HG03378 (cell line): ENCODE measurements around the gene NPTN.

Experiments used
- ATAC-seq: cut with Tn5 transposase; IDR thresholded peaks from one replicate; pipeline ENCODE4 v1.9.1; 2021; ENCODE audit warnings: mild to moderate bottlenecking, moderate library complexity; ENCODE audit not compliant: unreplicated experiment

Gene NPTN

DNA sequence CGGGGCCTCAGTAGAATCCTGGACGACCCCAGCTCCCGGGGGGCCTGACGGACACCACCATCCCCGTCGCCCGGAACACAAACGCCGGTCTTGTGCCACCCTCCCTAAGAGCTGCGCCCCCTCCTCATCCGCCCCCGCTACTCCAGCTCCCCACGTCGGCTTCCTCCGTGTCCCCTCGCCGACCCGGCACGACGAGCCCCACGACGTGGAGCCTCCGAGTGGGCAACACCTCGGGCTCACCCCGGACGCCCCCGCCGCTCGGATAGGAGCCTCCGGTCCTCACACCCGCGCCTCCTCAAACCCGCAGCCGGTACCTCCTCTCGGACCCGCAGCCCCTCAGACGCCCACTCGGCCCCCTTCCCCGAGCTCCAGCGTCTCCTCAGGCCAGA lies 525 bp downstream of the NPTN start:
- ATAC-seq, result no peak

DNA sequence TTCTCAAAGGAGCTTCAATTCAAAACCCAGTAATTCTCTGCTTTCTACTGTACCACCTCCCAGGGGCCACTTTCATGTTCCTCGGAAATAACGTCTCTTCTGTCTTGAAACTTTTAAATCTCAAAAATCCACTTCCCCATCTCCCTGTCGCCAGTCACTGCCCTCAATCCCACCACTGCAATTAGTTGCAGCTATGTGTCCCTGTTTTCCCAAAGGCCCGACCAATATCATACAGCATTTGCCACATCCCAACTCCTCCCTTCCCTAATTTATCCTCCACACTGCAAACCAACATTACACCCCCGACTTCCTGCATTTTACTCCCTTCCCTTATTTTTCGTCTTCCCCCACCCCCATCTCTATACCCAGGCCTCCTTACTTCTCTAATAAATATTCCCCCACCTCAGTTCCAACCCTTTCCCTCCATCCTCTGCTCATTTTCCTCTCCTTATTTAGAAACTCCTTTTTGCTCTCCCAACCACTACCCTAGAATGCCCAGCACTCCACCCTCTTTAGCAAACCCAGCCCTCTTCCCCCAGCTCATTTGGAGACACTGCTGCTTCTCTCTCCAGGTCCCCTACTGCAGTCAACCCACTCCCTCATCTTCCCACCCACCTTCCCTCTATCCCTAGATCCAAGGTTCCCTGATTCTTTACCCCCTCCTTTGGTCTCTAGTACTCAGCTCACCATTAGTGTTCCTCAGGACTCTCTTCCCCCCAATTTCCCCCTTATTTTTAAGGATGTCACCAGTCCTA lies 1.1 kb downstream of the NPTN start:
- no peak for ATAC-seq

DNA sequence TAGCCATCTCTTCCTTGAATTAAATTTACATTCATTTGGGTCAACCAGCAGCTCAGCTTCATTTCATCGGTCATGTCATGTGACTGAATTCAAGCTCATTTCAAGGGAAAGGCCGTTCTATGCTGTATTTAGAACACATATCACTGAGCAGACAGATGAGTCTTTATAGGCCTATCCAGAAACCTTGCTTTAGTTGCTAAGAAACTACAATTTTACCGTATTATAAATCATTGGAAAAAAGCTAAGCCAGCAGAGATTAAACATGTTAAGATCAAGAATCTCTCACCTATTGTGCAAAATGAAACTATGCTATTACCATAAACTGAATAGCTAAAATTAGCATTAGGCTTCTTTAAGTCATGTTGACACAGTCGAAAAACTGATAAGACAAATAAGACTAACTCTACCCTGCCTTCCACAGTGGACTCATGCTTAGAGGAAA lies 2.2 kb downstream of the NPTN start:
- ATAC-seq, result no peak

DNA sequence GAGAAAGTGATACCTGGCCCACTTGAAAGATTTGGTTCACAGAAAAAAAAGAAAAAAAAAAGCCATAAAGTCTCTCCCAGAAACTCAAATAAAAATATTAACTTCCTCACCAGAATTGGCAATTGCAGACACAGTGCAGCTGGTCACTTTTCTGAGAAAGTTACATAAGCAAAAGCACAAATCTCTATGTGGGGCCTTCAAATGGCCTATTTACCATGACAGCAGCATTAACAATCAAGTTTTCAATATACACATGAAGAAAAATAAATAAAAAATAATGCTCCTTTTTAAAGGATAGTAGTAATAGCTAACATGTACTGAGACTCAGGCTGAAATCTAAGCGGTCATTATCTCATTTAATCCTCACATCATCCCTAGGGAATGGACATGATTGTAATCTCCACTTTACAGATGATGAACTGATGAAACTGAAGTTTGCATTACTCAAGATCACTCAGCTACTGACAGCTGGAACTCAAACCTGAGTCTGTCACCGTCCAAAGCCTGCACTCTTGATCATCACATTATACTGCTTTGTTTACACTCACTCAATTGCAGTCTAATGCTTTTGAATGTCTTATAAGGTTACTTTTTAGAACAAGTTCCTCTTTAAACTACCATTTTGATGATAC lies 3.3 kb downstream of the NPTN start:
- no peak for ATAC-seq

DNA sequence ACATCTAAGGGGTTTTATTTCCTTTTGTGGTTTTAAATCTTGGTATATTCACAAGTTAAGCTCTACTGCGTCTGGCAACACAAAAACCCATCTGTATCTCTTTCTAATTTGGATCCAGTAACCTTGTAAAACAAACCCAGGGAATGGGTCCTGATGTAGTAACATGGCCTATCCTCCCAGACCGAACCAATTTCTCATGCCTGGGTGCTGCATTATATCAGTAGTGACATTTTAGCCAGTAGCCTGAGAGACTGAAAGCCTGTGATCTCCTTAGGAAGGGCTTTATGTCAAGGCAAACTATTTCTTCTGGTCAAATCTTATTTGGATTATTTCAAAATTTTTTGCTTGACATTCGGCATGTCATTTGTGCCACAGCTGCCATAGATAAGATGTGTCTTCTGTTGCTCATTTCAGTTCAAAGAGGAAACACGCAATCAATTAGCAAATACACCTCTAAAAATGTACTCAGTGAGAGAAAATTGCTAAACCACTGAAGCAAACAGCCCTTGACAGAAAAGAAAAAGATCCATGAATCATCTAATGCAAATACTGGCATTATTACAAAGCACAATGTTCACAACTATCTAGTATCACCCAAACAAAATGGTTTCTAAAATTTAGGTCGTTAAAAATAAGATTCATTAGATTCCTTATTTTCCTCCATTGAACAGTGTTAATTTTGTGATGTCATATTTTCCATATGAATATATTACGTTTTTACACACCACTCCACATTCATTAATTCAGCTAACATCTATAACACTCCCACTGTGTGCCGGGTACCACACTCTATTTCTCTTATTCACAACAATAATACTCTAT lies 4.0 kb downstream of the NPTN start:
- ATAC-seq, result no peak

DNA sequence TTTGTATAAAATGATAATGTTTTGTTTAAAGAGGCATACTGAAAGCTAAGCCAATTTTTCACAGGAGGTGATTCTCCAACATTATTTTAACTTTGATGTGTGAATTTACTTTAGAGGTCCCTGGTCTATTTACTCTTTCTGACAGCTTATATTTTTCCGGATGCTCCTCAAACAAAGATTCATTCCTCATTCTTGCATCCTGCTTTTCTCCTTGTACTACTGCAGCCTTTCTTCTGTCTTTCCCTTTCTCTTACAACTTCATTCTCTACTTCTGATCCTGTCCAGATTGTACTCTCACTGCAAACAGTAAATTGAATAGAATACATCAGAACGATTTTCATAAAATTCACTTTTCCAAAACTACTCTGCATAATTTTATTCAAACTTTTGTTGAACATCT lies 5.1 kb downstream of the NPTN start:
- no peak for ATAC-seq

DNA sequence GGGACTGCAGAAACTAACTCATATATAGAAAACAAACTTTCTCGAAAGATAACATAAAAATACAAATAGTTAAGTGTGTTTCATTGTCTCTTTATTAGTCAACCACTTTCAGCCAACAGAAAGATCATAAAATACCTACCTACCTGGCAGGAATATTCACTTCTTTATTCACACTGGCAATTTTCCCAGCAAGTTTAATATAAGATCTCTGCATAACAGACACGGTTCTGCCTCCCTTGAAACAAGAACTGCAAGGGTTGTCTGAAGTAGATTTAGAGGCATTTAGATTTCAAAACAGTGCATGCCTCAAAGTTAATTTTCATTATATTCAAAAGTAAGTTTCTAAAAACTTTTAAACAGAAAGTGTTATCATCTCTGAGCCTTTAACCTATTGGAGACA lies 7.1 kb downstream of the NPTN start:
- no peak for ATAC-seq

DNA sequence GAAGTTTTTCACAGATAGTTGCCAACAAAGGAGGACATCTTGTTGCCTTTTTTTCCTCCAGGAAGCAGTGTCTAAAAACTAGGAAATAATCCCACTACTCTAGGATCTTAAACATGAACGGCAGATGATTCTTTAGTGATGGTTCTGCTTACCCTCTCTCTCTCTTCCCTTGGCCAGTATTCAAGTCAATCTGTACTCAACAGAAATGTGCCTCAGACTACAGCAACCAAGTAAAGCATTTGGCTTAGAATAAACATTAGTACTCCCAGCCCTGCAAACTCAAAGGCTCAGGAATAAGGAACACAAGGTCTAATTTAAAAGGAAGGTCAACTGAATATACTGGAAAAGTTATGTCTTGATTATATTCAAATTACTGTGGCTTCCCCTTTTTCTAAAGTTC lies 8.7 kb downstream of the NPTN start:
- no peak for ATAC-seq

DNA sequence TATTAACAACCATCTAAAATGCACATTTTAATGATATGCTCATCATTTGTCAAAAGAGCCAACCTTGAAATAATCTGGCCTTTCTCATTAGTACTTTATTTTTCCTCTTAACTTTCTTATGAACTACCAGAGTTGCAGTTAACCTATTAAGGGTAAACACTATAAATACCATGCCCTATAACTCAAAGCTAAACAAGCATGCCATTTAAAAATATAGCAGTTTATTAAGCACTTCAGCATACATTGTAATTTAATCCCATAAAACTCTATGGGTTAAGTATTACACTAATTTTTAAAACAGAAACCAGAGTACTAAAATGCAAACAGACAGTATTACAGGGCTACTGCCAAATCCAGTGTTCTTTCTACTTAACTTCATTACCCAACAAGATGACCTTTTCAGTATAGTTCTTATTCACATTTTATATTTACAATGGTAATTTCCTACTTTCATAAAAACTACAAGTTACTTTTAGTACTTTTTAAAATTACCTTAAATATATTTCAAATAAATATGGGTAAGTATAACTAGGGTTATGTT lies 11.8 kb downstream of the NPTN start:
- no peak for ATAC-seq

DNA sequence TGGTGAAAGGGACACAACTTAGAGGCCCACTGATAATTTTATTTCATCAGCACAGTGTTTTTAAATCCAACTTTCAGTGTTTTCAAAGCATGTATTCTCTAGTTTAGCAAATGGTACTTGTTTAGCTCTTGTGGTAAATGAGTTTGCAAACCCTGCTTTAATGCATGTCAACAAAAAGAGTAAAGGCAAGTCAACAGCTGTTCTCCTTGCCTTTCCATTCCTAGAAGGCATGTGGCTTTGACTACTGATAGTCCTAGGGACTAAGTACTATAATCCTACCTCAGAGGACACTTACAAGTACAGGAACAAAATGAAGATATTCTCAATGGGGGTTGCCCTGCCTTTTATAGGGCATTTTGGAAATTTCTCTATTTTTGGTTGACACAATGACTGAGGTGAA lies 13.1 kb downstream of the NPTN start:
- no peak for ATAC-seq

DNA sequence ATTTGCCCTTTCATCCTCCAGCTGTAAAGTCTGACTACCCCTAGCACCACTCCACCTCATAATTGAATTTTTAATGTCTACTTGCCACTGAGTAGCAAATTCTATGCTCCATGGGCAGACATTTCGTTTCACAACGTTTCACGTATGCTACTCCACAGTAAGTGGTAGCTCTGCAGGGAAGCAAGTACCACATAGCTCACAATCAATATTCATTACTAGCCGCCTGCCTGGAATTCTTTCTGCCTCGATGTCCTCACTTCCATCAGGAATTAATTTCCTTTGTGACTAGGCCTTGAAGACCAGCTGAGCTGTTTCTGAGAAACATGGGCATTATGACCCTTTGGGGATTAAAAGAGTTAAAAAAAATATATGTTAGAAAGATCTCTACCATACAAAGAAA lies 15.3 kb downstream of the NPTN start:
- no peak for ATAC-seq

DNA sequence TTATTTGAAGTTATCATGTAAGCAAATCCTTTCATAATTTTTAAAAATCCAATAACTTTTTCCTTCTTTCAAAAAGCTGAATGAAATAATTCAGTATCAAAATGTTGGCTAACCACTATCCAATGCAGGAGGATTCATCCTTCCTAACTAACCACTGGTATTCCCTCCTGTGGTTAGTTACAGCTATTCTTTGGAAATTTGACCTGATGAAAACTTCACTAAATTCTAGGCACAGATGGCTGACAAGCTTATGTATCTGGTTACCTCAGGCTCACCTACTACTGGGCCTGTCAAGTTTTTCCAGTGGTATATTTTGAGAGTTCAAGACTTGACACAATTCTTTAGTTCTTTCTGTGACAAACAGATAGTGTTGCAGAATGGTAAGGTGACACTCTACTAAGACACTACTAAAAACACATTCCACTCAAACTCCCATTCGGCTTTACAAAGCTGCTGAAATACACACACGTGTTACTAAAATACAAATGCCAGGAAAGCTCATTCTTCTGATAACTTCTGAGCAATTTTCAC lies 15.8 kb downstream of the NPTN start:
- no peak for ATAC-seq

DNA sequence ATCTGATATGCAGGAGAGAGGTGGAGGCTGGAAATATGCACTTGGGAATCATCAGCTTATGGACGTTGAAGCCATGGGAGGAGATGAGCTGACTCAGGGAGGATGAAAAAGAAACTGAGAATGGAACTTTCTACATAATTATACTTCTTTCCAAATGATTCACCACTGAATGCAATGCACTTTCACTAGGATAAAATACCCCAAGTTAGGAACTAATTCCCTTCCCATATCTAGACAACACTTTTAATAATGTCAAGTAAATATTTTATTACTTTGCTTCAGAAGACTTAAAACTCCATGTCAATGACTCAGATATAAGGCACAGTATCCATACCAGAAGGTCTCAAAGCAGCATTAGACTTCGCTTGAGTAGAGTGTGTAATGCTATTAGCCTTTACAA lies 24.2 kb downstream of the NPTN start:
- no peak for ATAC-seq

DNA sequence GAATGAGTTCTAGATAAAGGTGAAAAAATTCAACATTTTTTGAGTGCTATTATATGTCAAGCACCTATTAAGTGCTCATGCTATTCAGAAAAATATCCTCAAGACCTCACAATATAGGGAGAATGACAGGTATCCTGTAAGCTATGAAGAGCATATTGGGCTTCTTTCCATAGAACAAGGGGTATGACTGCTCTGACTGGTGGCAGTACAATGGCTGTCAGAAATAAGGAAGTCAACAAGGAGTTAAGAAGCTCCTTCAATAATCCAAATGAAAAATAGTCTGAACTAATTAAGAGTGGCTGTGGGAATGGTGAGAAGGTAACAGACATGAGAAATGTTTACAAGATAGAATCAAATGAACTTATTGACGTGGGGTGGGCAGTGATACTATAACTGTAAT lies 24.7 kb downstream of the NPTN start:
- ATAC-seq, result no peak

DNA sequence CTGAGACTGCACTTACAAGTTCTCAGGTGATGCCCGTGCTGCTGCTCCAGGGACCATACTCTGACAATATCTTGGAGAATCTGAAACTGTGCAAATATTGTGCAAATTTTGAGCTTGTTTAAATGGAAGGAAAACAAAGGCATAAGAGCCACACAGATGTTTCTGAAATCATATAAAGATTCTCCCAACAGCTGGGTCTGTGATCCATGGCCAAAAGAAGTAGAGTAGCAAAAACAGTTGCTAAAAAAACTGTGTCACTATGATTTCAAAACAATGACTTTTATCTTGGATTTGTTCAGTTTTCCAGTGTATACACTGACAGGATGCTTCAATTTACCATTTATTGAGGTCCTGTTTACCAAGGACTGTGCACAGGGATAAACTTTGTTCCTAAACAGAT lies 25.3 kb downstream of the NPTN start:
- no peak for ATAC-seq

DNA sequence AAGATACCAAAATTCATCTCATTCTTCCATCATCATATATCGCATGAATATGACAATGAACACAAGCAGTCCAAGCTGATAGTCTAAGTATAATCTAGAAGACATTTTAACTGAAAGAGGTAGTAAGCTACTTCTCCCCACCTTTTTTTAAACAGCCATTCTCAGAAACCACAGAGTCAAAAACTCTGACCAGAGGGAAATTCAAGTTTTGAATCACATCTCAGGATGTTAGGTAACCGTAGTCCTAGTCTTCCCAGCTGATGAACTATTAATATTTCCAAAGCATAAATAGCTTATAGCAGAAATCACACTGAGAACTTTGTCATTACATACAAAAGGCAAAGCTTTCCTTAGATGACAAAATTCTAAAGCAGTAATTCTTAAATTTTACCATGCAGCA lies 25.8 kb downstream of the NPTN start:
- no peak for ATAC-seq

DNA sequence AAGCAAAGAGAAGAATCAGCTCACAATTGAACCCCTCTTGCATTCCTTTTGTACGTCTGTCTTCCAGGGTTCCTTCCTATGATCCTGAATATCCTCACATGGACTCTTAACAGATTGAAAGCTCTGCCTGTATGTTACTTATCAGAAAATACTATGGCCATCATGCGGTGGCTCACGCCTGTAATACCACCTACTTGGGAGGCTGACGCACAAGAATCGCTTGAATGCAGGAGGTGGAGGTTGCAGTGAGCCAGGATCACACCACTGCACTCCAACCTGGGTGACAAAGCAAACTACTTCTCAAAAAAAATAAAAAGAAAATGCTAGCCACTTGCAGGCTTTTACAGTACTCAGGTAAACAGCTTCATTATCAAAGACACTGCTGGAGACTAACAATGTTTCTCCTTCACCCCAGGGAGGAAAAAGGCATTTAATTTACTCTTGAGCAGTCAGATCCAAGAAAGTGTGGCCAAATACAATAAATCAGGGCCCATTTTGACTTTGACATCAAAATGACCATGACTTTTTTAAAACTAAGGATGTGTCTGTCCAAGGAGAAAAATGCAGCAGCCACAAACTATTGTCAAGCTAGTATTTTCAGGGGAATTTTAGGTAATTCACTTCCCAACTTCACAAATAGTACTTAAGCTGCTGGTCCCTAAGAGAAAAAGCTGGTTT lies 27.3 kb downstream of the NPTN start:
- no peak for ATAC-seq

DNA sequence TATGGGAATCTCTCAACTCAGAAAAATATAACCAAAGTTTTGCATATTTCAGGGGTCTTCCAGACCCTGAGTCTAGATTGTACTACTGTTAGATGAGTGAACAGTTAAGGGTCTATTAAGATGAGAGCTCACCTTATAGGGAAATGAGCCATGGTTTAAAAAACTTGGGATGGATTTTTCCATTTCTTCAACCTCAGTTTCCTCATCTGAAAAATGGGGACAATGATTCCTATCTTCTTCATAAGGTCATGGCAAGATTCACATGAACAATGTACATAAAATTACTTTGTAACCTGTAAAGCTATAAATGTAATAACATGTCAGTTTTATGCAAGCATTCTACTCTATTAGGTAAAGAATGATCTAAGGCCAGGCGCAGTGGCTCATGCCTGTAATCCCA lies 28.7 kb downstream of the NPTN start:
- ATAC-seq, result no peak

DNA sequence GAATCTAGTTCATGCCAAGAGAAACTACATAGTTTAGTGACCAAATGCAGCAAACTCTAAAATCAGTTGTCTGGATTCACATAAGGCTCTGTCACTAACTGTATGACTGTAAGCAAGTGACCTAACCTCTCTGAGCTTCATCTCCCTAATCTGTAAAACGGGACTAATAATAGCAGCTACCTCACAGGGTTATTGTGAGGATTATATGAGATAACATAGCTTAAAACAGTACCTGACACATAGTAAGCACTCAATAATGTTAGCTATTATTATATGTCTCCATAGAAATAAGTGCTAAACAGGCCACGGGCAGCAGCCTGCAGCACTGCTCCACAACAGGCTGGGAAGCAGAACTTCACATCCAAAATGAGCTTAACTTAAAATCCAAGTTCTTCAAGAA lies 30.2 kb downstream of the NPTN start:
- no peak for ATAC-seq

DNA sequence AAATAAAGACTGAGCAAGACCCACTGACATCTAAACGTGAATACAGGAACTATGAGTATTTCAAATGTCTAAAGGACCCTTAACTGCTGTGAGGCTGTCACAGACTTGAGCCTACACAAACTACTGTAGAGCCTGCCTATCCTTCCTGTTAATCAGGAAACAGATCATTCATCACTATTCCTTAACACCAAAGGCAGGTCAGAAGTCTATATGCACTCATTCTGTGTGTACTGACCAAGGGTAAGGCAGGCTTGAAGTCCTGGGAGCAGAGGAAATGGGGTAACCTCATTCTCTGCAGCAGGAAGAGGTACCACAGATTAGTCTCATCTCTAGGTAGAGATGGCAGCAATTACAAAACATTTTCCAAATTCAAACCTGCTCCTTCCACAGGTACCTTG lies 30.7 kb downstream of the NPTN start:
- no peak for ATAC-seq
